ENCODE data around the gene PCNX1.

Gene PCNX1

GRCh38 chr14:70882776-70883492, 24.3 kb upstream of the PCNX1 start:
- Mint-ChIP-seq H3K4me1 (peaks cover 12% of the 10 kb centered on the region), H3K9me3 (no peaks in the 10 kb centered on the region), H3K36me3 (ENCODE audit: low read depth) (no peaks in the 10 kb centered on the region), H3K27me3 (ENCODE audit: low read depth, poor library complexity) (peaks cover 10% of the 10 kb centered on the region), H3K4me3 (no peak overlapping the region), H3K27ac (no peak overlapping the region)
- DNase-seq: no peak
- TF ChIP-seq CTCF (IDR thresholded peaks at IDR 0.05): no peak

- H3K36me3 Mint-ChIP-seq (ENCODE audit: low read depth): no peaks in the 10 kb centered on the region
- TF ChIP-seq CTCF (IDR thresholded peaks at IDR 0.05): no peak
- H3K4me3 Mint-ChIP-seq: no peak overlapping the region
- H3K4me1 Mint-ChIP-seq: peaks cover 13% of the 10 kb centered on the region
- no peak for DNase-seq
- no peaks in the 10 kb centered on the region for H3K9me3 Mint-ChIP-seq
- no peak overlapping the region for H3K27ac Mint-ChIP-seq
- H3K27me3 Mint-ChIP-seq (ENCODE audit: low read depth, poor library complexity): peaks cover 7% of the 10 kb centered on the region
Measured at GRCh38 chr14:70884595-70885342, 22.5 kb upstream of the PCNX1 start.

GRCh38 chr14:70885343-70886022, 21.8 kb upstream of the PCNX1 start:
- no peaks in the 10 kb centered on the region for H3K9me3 Mint-ChIP-seq
- peaks cover 13% of the 10 kb centered on the region for H3K4me1 Mint-ChIP-seq
- no peak for TF ChIP-seq CTCF (IDR thresholded peaks at IDR 0.05)
- DNase-seq: no peak
- H3K27ac Mint-ChIP-seq: no peak overlapping the region
- no peaks in the 10 kb centered on the region for H3K36me3 Mint-ChIP-seq (ENCODE audit: low read depth)
- no peak overlapping the region for H3K4me3 Mint-ChIP-seq
- peaks cover 4% of the 10 kb centered on the region for H3K27me3 Mint-ChIP-seq (ENCODE audit: low read depth, poor library complexity)

- Mint-ChIP-seq H3K4me3 (no peak overlapping the region), H3K9me3 (no peaks in the 10 kb centered on the region), H3K4me1 (peaks cover 13% of the 10 kb centered on the region)
Measured at GRCh38 chr14:70886421-70887206, 20.6 kb upstream of the PCNX1 start.

More at GRCh38 chr14:70886421-70887206, 20.6 kb upstream of the PCNX1 start:
- no peak overlapping the region for H3K27ac Mint-ChIP-seq
- H3K36me3 Mint-ChIP-seq (ENCODE audit: low read depth): no peaks in the 10 kb centered on the region
- H3K27me3 Mint-ChIP-seq (ENCODE audit: low read depth, poor library complexity): peaks cover 4% of the 10 kb centered on the region
- DNase-seq: no peak
- TF ChIP-seq CTCF (IDR thresholded peaks at IDR 0.05): no peak
